ENCODE measurements around the gene PRKCE.

GRCh38 chr2:46187112-46187618 is 535.7 kb downstream of the PRKCE start:
- TF ChIP-seq POLR2AphosphoS5 (IDR thresholded peaks at IDR 0.05; ENCODE audit: low read depth, low read length) (no peak), POLR2A (IDR thresholded peaks at IDR 0.05; ENCODE audit: low read depth, low read length) (no peak)
